SU-DHL-6 (cell line): ENCODE measurements around the gene CSN1S1.

Experiments
- CTCF ChIP-seq: fragments of 200-600 bp; sonication (generic); IDR thresholded peaks from one replicate; pipeline ENCODE4 v1.5.1; 2017; ENCODE audit warnings: antibody characterized with exemption, mild to moderate bottlenecking, low read length, moderate library complexity; ENCODE audit not compliant: insufficient read depth, poor library complexity, severe bottlenecking
- EZH2phosphoT487 ChIP-seq: fragments of 200-600 bp; sonication (generic), shearing (Covaris generic); conservative IDR thresholded peaks from 2 replicates; pipeline ENCODE4 v1.6.1; 2018; ENCODE audit warnings: mild to moderate bottlenecking, antibody characterized with exemption, low read length, moderate library complexity, mixed read lengths

- TF ChIP-seq CTCF = no peak
- TF ChIP-seq EZH2phosphoT487 = no peak
Observed at GRCh38 chr4:69986663-69987062, 55.8 kb downstream of the CSN1S1 start.
